GM23248 (cell line): ENCODE measurements around the gene REXO1.

Source experiments
- EZH2 ChIP-seq: fragments of 200-600 bp; sonication (generic); IDR thresholded peaks from 2 replicates; pipeline ENCODE4 v1.6.1; 2018; ENCODE audit warnings: antibody characterized with exemption, mild to moderate bottlenecking; ENCODE audit not compliant: insufficient read depth, poor library complexity, severe bottlenecking
- EZH2phosphoT487 ChIP-seq: fragments of 200-600 bp; sonication (generic); IDR thresholded peaks from 2 replicates; pipeline ENCODE4 v1.6.1; 2018; ENCODE audit warnings: antibody characterized with exemption, moderate library complexity, mild to moderate bottlenecking, low read depth; ENCODE audit not compliant: insufficient read depth

GRCh38 chr19:1774989-1775772 lies 73.1 kb downstream of the REXO1 start:
- TF ChIP-seq EZH2 (no peak), EZH2phosphoT487 (no peak)
